Prostate gland (tissue), 2 donors: ENCODE results near the gene CBLN1. TPM values are rescaled to one million over a fixed set of nuclear protein-coding genes. Genes with fewer than 3 reads are reported as not detected.
"Not testable (repeated sequence)": the region's sequence is repeated elsewhere in the genome, so short reads cannot be mapped to it uniquely, and the experiment has no call there.

Source experiments
- DNase-seq: peaks from one replicate; pipeline ENCODE4 v3.0.0-alpha.2; 2019; ENCODE audit warnings: low spot score
- H3K27ac ChIP-seq, 2 donors: fragments of 200-600 bp; sonication (generic); 2 replicates each; pipeline ENCODE4 v1.5.1; 2017 to 2019
- H3K27me3 ChIP-seq: fragments of 200-600 bp; sonication (generic); replicated peaks from 2 replicates; pipeline ENCODE4 v1.5.1; 2019; ENCODE audit not compliant: insufficient read depth
- H3K36me3 ChIP-seq, 2 donors: fragments of 200-600 bp; sonication (generic); 1 replicate in 1 of 2; 2 replicates in 1 of 2; pipeline versions ENCODE4 v1.5.1 to v1.8.1; 2017 to 2019
- H3K4me1 ChIP-seq: fragments of 200-600 bp; sonication (generic); replicated peaks from 2 replicates; pipeline ENCODE4 v1.5.1; 2019
- H3K4me3 ChIP-seq, 2 donors: fragments of 200-600 bp; sonication (generic); 2 replicates each; pipeline ENCODE4 v1.5.1; 2017 to 2019
- H3K9me3 ChIP-seq: fragments of 200-600 bp; sonication (generic); 2 replicates; pipeline ENCODE4 v1.5.1; 2017
- CTCF ChIP-seq, 4 experiments: fragments of 200-600 bp in 2 of 4; fragments of 450-650 bp in 2 of 4; sonication (generic) in 2 of 4; IDR thresholded peaks; 1 replicate in 3 of 4; 2 replicates in 1 of 4; pipeline ENCODE4 v1.5.1; 2016 to 2019; ENCODE audit warnings: antibody characterized with exemption in 4 of 4, mild to moderate bottlenecking in 2 of 4, moderate library complexity in 2 of 4
- POLR2A ChIP-seq: fragments of 450-650 bp; IDR thresholded peaks from one replicate; pipeline ENCODE4 v1.6.1; 2016; ENCODE audit warnings: antibody characterized with exemption, mild to moderate bottlenecking
- POLR2AphosphoS5 ChIP-seq: sonication (generic); formaldehyde crosslinking; IDR thresholded peaks from one replicate; pipeline ENCODE4 v1.6.1; 2017; ENCODE audit warnings: antibody characterized with exemption
- WGBS: methylation state at CpG from one replicate; pipeline ENCODE4 v1.1.5; 2018; 5-methylcytosine and 5-hydroxymethylcytosine counted together
- intact Hi-C: fragments of 100-400 bp; cut with DNase I; formaldehyde crosslinking; loops from one replicate; pipeline ENCODE4 v1.14.2; 2022
- total RNA-seq, 2 donors: library from RNA; depleted of rRNA; stranded (reverse); fragments of >200 nt; gene quantifications; one replicate each; pipeline ENCODE4 v1.1.0, GENCODE V29; 2016

Gene CBLN1
- total RNA-seq, 2 donors from 2014 or later = 3.7 TPM; not detected in 1

DNA sequence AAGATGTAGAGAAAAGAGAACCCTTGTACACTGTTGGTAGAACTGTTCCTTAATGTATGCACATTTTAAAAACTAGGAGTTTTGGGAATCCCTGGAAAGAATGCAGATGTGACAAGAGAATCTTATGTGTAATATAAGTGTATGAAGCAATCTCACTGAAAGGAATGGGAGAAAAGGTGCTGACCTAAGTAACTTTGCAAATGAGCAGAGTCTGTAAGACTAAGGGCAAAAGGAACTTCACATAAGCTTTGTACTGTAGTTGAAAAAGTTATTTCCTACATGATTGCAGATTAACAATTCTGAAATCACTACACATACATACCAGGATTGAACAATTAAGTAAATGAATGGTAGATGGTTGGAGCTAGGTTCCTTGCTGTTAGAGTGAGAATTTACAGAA, 22.3 kb downstream of the CBLN1 start:
- TF ChIP-seq POLR2AphosphoS5 (no peak), CTCF (IDR thresholded peaks at IDR 0.05) (no peak), POLR2A (no peak)
- no peaks in the 10 kb centered on the region for H3K9me3 ChIP-seq
- DNase-seq = no peak
- no peak overlapping the region for H3K4me3 ChIP-seq
- H3K27me3 ChIP-seq = no peaks in the 10 kb centered on the region
- H3K4me1 ChIP-seq = no peaks in the 10 kb centered on the region
- intact Hi-C loops = no loop called here
- no peak overlapping the region for H3K27ac ChIP-seq
- no peaks in the 10 kb centered on the region for H3K36me3 ChIP-seq

- 38% methylated on average over 1 of the region's 1 CpG for WGBS
- no peaks in the 10 kb centered on the region for H3K4me1 ChIP-seq
- no peak overlapping the region for H3K27ac ChIP-seq
- intact Hi-C loops = no loop called here
- DNase-seq = no peak
- H3K27me3 ChIP-seq = no peaks in the 10 kb centered on the region
- no peak overlapping the region for H3K4me3 ChIP-seq
- TF ChIP-seq POLR2AphosphoS5 (no peak), POLR2A (no peak), CTCF (IDR thresholded peaks at IDR 0.05) (no peak)
- no peaks in the 10 kb centered on the region for H3K36me3 ChIP-seq
- no peaks in the 10 kb centered on the region for H3K9me3 ChIP-seq
Measured at GRCh38 chr16:49250689-49251088, 30.9 kb downstream of the CBLN1 start.

- 14% methylated on average over 1 of the region's 1 CpG for WGBS
- no peaks in the 10 kb centered on the region for H3K36me3 ChIP-seq
- DNase-seq = no peak
- H3K4me3 ChIP-seq = no peak overlapping the region
- H3K4me1 ChIP-seq = no peaks in the 10 kb centered on the region
- H3K27me3 ChIP-seq = no peaks in the 10 kb centered on the region
- no peaks in the 10 kb centered on the region for H3K9me3 ChIP-seq
- H3K27ac ChIP-seq = no peak overlapping the region
- intact Hi-C loops = no loop called here
- TF ChIP-seq POLR2A = no peak
- no peak for TF ChIP-seq CTCF (IDR thresholded peaks at IDR 0.05)
- TF ChIP-seq POLR2AphosphoS5 = no peak
Measured at GRCh38 chr16:49248227-49248626, 33.4 kb downstream of the CBLN1 start.

- DNase-seq = no peak
- Histone ChIP-seq H3K4me3 (no peak overlapping the region), H3K27me3 (no peaks in the 10 kb centered on the region), H3K4me1 (no peaks in the 10 kb centered on the region), H3K27ac (no peak overlapping the region), H3K36me3 (no peaks in the 10 kb centered on the region), H3K9me3 (no peaks in the 10 kb centered on the region)
- intact Hi-C loops = no loop called here
- no peak for TF ChIP-seq POLR2A
- TF ChIP-seq CTCF (IDR thresholded peaks at IDR 0.05) = no peak
- no peak for TF ChIP-seq POLR2AphosphoS5
- WGBS = 79% methylated on average over 4 of the region's 4 CpGs
Measured at GRCh38 chr16:49236216-49236615, 45.4 kb downstream of the CBLN1 start.

- intact Hi-C loops = not testable (repeated sequence)
- 86% methylated on average over 3 of the region's 3 CpGs for WGBS
Measured at GRCh38 chr16:49228335-49228734, 53.3 kb downstream of the CBLN1 start.

More at GRCh38 chr16:49228335-49228734, 53.3 kb downstream of the CBLN1 start:
- not testable (repeated sequence) for H3K27me3 ChIP-seq, H3K36me3 ChIP-seq, H3K4me1 ChIP-seq, H3K9me3 ChIP-seq, H3K4me3 ChIP-seq, DNase-seq, H3K27ac ChIP-seq

Other genes with a start within 250 kb of the CBLN1 start
- gene C16orf78, start 92.0 kb upstream of the CBLN1 start, total RNA-seq = not detected